Activated T-cell treated with anti-CD3 and anti-CD28 coated beads for 48 hours (primary cell): ENCODE results near the gene ZNF322.
"Not testable (repeated sequence)": the region's sequence is repeated elsewhere in the genome, so short reads cannot be mapped to it uniquely, and the experiment has no call there.

Source experiments
- DNase-seq: peaks from one replicate; pipeline ENCODE4 v3.0.0-alpha.2; 2020; ENCODE audit warnings: low read depth

Gene ZNF322

GRCh38 chr6:26659042-26659999, at the start of gene ZNF322:
Gene ZNF322 (minus strand): TSS chr6:26659746. CDS start chr6:26638553, 21,193 bp downstream.
- DNase-seq, result peak; percentile 89

GRCh38 chr6:26705780-26706179, 46.2 kb upstream of the ZNF322 start:
- DNase-seq, result not testable (repeated sequence)

GRCh38 chr6:26705352-26705751, 45.8 kb upstream of the ZNF322 start:
- not testable (repeated sequence) for DNase-seq

- DNase-seq, result not testable (repeated sequence)
These were observed 41.6 kb upstream of the ZNF322 start for GRCh38 chr6:26701023-26701747.

- not testable (repeated sequence) for DNase-seq
These were observed 38.0 kb upstream of the ZNF322 start for GRCh38 chr6:26697496-26697895.

GRCh38 chr6:26689324-26689947, 29.9 kb upstream of the ZNF322 start:
- DNase-seq, result not testable (repeated sequence)

GRCh38 chr6:26682435-26683042, 23.0 kb upstream of the ZNF322 start:
- not testable (repeated sequence) for DNase-seq

- DNase-seq, result not testable (repeated sequence)
These were observed 13.7 kb upstream of the ZNF322 start for GRCh38 chr6:26673287-26673686.

- not testable (repeated sequence) for DNase-seq
These were observed 11.0 kb upstream of the ZNF322 start for GRCh38 chr6:26670558-26670957.

- not testable (repeated sequence) for DNase-seq
These were observed 10.5 kb upstream of the ZNF322 start for GRCh38 chr6:26670003-26670402.

GRCh38 chr6:26660000-26660361, 435 bp upstream of the ZNF322 start:
- no peak for DNase-seq

GRCh38 chr6:26657256-26657655, 2.3 kb downstream of the ZNF322 start:
- DNase-seq, result no peak

GRCh38 chr6:26653007-26653406, 6.5 kb downstream of the ZNF322 start:
- no peak for DNase-seq

- DNase-seq, result no peak
These were observed 8.3 kb downstream of the ZNF322 start for GRCh38 chr6:26651133-26651781.

GRCh38 chr6:26646074-26646473, 13.5 kb downstream of the ZNF322 start:
- no peak for DNase-seq

GRCh38 chr6:26640806-26641205, 18.7 kb downstream of the ZNF322 start:
- DNase-seq, result no peak

GRCh38 chr6:26629359-26629758, 30.2 kb downstream of the ZNF322 start:
- no peak for DNase-seq

- no peak for DNase-seq
These were observed 31.7 kb downstream of the ZNF322 start for GRCh38 chr6:26627843-26628242.

GRCh38 chr6:26624557-26624956, 35.0 kb downstream of the ZNF322 start:
- no peak for DNase-seq

GRCh38 chr6:26623339-26623859, 36.1 kb downstream of the ZNF322 start:
- no peak for DNase-seq
